Activated CD4-positive, alpha-beta T cell treated with anti-CD3 and anti-CD28 coated beads, Interleukin-2, Interleukin-6, amounts not matched to agents 100 ng/mL and 50 ng/mL, durations not matched to agents 16 hours and 8 hours (primary cell): ENCODE measurements around the gene PPP1R26.
"Not testable (repeated sequence)": the region's sequence is repeated elsewhere in the genome, so short reads cannot be mapped to it uniquely, and the experiment has no call there.

ENCODE experiments used
- DNase-seq: peaks from one replicate; pipeline ENCODE4 v3.0.0-alpha.2; 2020

Gene PPP1R26

GRCh38 chr9:135524130-135524861, 44.7 kb downstream of the PPP1R26 start:
- DNase-seq = no peak

GRCh38 chr9:135525241-135526088, 45.9 kb downstream of the PPP1R26 start:
- no peak for DNase-seq

DNA sequence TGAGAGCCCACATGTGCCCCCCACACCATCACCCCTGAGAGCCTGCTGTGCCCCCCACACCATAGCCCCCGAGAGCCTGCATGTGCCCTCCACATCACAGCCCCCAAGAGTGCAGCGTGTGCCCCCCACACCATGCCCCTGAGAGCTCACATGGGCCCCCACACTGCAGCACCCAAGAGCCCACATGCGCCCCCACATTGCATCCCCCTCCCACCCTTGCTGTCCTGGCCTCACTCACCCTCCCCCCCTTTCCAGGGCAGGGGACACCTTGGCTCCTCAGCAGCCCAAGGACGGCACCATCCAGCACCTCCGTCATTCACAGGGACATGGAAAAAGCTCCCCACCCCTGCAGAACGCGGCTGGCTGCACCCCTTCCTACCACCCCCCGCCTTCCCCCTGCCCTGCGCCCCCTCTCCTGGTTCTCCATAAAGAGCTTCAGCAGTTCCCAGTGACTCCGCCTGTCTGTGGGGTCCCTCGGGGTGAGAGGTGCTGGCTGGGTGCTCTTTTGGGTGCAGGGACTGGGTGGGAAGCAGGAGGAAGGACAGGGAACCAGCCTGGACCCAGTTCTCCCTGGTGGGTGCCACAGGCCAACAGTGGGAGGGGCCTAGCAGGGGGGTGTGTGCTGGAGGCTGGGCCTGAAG, 46.6 kb downstream of the PPP1R26 start:
- no peak for DNase-seq

DNA sequence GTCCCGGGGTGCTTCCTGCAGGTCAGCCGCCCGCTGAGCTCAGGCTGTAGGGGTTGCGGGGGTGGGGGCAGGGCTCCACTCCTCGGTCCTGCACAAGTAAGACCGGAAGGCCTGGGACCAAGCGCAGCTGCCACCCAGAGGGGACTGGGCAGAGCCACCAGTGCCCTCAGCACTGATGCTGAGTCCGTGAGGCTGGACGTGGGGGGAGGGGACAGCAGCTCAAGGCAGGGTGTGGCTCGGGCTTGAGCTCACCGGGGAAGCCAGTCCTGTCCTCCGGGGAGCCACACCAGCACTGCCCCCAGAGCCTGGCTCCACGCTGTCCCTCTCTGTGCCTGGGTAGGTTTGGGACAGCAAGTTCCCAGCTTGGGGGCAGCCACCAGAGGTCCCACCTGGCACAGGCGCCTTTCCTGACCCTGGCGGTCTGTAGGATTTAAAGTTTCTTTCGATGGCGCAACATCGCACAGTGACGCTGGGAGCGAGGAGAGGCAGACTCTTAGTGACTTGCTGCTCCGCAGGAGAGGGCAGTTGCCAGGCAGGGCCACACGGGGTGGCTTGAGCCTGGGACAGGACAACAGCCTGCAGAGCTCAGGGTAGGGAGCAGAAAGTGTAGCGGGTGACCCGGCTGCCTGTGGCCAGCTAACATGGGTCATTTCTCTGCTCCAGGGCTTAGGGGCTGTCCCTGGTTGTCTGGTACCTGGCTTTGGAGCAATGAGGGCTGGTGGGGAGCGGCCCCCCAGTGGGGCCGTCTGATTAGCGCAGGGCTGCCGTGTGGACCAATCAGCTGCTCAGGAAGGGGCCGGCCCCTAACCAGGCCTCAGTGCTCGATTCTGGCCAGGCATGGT, 47.4 kb downstream of the PPP1R26 start:
- DNase-seq = no peak

GRCh38 chr9:135528842-135529435, 49.4 kb downstream of the PPP1R26 start:
- not testable (repeated sequence) for DNase-seq

DNA sequence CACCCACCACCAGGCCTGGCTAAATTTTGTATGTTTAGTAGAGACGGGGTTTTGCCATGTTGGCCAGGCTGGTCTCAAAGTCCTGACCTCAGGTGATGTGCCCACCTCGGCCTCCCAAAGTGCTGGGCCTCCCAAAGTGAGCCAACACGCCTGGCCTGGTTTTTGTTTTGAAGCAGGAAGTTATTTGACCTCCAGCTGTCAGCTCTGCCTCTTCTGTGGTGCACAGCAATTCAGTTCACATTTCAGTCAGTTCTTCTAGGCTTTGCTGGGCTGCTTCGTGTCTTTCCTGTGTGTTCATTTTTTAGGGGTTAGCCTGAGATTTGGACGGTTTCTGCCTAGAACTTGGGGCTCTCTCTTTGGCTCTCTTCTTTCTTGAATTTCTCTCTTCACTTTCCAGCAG, 50.6 kb downstream of the PPP1R26 start:
- no peak for DNase-seq

GRCh38 chr9:135531096-135531495, 51.5 kb downstream of the PPP1R26 start:
- no peak for DNase-seq

DNA sequence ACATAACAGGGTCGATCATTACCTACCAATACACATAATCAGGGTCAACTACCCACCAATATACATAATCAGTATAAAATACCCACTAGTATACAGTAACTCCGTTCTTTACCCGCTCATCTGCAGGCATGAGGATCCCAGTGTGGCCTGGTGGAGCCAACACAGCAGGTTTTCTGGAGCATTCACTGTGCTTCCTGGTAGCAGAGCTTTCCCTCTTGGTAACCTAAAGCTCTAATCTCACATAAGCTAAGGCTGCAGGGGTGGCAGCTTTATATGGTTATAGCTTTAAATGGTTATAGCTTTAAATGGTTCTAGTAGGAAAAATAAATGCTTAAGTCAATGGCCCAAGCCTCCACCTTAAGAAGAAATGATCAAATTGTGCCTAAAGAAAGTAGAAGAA, 53.5 kb downstream of the PPP1R26 start:
- no peak for DNase-seq

- no peak for DNase-seq
Observed at GRCh38 chr9:135533674-135534073, 54.1 kb downstream of the PPP1R26 start.

- DNase-seq = not testable (repeated sequence)
Observed at GRCh38 chr9:135534192-135534711, 54.7 kb downstream of the PPP1R26 start.

DNA sequence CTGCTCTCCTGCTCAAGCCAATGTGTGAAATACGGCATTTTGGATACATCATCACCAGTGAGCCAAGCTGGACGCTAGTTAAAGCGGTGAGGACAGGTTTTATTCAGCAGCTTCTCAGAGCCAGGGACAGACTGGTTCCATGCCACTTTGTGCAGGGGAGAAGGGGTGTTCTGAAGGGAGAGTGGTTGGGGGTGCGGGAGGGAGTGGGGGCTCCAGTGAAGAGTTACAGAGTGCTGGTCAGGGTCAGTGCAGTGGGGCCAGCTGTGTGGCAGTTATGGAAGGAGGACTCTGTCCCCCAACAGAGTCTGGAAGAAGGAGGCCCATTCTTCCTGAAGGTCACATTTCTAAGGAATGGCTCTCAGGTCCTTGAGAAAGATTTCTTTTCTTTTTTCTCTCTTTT, 55.2 kb downstream of the PPP1R26 start:
- not testable (repeated sequence) for DNase-seq

- not testable (repeated sequence) for DNase-seq
Observed at GRCh38 chr9:135535631-135536030, 56.0 kb downstream of the PPP1R26 start.

DNA sequence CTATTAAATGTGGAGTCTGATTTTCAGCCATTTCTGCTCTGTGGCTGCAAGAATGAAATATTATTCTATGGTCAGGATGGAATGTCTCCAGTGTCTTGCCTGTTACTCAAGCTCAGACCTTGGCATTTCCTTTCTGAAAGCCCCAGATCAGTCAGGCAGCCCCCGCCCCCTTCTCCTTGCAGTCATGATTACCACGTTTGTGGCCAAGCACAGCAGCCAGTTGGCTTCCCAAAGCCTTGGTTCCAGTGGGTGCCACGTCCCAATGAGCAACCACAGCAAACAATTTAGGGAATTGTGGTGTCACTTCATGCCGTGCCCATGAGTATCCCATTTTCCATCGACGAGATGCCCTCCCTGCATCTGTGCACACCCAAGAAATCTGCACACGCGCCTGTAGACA, 56.6 kb downstream of the PPP1R26 start:
- DNase-seq = peak; percentile 27
